GM21367 (cell line): Measurements from ENCODE around the gene RGS19.
"Not testable (repeated sequence)": the region's sequence is repeated elsewhere in the genome, so short reads cannot be mapped to it uniquely, and the experiment has no call there.

Experiments used
- ATAC-seq: cut with Tn5 transposase; IDR thresholded peaks from one replicate; pipeline ENCODE4 v1.9.1; 2021; ENCODE audit not compliant: unreplicated experiment

Gene RGS19, protein sequence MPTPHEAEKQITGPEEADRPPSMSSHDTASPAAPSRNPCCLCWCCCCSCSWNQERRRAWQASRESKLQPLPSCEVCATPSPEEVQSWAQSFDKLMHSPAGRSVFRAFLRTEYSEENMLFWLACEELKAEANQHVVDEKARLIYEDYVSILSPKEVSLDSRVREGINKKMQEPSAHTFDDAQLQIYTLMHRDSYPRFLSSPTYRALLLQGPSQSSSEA

DNA sequence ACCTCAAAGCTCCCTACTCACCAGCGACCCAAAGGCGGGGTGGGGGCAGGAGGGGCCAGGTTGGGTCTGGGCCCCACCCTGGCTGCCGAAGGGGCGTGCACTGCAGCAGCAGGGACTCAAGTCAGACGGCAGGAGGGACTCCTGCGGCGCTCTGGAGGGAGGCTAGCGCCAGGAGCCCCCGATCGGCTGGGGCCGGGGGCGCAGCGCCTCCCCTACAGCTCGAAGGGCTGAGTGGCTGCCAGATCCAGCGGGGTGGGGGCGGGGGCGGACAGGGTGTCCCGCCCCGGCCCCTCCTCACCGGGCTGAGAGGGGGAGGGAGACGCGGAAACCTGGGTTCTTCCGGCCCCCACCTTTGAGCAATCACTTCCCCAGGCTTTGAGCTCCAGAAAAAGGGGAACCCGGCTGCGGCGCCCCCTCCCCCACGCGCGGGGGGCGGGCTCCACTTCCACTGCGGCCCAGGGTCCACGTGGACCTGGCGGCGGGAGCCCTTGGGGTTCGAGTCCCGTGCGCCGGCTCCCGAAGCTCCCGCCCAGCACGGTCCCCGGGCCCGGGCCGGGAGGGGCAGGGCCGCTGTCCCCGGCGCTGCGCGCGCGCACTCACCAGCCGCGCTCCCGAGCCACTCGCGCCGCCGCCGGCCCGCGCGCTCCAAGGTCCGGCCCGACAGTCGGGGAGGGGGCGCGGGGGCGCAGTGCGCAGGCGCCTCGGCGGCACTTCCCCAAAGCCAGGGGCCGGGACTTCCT, at the start of gene RGS19:
Gene RGS19, minus strand, starts transcription at position 246 of the 740 bp plus-strand sequence. CDS start 2,632 bp downstream, outside the sequence.
- no peak for ATAC-seq

DNA sequence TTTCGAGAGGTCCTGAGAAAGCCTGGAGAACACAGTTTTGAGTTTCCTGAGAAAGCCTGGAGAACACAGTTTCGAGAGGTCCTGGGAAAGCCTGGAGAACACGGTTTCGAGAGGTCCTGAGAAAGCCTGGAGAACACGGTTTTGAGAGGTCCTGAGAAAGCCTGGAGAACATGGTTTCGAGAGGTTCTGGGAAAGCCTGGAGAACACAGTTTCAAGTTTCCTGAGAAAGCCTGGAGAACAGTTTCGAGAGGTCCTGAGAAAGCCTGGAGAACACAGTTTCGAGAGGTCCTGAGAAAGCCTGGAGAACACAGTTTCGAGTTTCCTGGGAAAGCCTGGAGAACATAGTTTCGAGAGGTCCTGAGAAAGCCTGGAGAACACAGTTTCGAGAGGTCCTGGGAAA, 44.2 kb upstream of the RGS19 start:
- not testable (repeated sequence) for ATAC-seq

DNA sequence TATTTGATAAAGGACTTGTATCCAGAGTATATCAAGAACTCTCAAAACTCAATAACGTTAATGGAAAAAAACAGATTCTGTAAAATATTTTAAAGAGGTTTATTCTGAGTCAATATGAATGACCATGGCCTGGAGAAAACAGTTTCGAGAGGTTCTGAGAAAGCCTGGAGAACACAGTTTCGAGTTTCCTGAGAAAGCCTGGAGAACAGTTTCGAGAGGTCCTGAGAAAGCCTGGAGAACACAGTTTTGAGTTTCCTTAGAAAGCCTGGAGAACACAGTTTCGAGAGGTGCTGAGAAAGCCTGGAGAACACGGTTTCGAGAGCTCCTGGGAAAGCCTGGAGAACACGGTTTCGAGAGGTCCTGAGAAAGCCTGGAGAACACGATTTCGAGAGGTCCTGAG, 43.6 kb upstream of the RGS19 start:
- ATAC-seq: not testable (repeated sequence)

DNA sequence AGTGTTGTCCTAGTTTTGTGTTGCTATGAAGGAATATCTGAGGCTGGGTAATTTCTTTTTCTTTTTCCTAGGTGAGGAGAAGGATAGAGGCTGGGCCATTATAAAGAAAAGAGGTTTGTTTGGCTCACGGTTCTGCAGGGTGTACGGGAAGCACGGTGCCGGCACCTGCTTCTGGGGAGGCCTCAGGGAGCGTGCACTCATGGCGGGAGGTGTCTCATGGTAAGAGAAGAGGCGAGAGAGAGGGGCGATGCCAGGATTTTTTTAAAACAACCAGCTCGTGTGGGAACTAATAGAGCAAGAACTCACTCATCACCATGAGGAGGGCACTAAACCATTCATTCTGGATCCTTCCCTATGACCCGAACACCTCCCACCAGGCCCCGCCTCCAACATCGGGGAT, 42.3 kb upstream of the RGS19 start:
- no peak for ATAC-seq

DNA sequence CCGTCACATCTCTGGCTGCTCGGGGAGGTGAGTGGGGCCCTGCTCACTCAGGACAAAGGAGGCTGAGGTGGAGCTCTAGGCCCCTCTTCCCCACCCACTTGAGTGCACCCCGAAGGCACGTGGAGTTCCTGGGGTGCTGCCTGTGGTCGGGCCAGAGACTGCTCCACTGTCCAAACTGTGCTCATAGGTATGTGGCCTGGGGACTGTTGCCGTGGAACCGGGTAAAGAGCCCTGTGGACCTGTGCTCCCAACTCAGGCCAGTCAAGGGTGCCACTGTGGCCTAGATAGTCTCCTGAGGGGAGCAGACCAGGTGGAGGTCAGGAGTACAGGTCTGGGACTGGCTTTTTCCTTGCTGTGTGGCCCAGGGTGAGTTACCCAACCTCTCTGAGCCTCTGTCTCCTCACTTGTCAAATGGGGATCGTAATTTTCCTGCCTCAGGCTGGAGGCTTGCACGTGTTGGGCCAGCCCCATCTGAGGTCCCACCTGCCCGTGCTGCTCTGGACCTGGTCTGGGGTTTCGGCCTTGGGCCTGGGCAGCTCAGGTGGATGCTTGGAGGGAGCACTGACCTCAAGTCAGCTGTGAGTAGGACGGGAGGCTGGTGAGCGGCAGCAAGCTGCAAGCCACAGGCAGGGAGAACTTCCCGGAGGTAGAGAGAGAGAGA, 40.5 kb upstream of the RGS19 start:
- no peak for ATAC-seq

DNA sequence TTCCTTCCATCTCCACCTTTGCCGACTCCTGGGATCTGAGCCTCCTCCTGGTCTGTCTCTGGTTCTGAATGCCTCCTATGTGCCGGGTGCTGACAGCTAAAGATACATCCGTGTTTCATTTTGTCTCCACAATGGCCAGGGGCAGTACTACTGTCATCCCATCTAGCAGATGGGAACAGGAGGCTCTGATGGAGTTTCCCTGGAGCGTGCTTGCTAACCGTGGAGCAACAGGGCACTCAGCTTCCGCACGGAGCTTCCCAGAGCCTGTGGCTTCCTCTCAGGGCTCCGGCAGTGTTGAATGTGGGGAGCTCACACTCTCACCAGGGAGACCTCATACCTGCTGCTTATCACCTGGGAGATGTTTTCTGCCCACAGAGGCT, 40.0 kb upstream of the RGS19 start:
- ATAC-seq: no peak

DNA sequence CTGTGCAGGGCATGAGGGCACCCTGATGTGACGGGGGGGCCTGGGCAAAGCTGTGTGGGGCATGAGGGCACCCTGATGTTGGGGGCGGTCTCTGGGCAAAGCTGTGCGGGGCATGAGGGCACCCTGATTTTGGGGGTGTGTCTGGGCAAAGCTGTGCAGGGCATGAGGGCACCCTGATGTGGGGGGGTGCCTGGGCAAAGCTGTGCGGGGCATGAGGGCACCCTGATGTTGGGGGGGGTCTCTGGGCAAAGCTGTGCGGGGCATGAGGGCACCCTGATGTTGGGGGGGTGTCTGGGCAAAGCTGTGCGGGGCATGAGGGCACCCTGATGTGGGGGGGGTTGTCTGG, 38.1 kb upstream of the RGS19 start:
- ATAC-seq: not testable (repeated sequence)

DNA sequence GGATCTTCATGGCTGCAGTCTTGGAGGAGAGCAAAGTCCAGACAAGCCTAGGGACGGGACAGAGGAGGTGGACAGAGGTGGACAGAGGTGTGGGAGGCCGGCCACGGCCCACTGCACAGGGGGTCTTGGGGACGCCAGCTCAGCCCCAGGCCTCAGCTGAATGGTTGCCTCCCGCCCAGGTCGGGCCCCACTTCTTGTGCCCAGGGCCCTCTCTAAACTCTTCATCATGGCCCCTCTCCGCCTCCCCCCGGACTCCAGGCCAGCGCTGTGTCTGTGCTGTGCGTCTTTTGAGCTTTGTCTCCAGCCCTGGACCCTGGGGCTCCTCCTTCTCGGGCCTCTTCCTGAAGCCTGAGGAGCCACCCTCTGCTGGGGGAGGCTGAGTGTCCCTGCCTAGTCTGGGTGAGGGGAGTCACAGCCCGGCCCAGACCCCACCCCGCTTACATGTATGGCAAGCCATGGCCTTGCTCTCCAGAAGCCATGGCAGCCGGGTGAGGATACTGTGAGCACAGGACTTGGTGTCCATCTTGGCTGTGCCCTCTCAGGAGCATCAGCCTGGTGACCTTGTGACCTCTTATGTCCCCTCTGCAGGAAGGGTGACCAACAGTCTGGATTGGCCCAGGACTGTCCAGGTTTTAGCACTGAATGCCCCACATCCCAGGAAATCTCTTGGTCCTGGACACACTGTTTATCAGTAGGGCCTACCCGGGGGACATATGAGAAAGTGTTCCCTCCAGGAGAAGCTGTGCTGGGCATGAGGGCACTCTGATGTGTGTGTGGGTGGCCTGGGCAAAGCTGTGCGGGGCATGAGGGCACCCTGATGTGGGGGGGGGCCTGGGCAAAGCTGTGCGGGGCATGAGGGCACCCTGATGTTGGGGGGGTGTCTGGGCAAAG, 37.5 kb upstream of the RGS19 start:
- no peak for ATAC-seq

DNA sequence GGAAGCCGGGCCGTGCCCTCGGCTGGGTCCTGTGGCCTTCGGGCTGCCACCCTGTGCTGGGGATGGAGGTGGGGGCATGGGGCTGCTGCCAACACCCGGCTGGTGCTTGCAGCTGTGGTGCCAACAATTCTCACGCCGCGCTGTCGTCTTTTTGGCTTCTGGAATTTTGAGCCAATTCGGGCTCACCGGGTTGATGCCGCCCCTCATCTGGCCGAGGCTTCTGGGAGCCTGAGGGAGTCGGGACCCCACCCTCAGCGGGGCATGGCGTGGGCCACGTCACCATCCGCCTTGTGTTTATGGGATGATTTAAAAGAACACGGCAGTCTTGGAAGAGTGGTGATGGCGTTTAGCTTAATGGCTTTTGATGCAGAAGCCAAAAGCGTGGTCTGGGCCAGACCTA, 36.7 kb upstream of the RGS19 start:
- no peak for ATAC-seq

DNA sequence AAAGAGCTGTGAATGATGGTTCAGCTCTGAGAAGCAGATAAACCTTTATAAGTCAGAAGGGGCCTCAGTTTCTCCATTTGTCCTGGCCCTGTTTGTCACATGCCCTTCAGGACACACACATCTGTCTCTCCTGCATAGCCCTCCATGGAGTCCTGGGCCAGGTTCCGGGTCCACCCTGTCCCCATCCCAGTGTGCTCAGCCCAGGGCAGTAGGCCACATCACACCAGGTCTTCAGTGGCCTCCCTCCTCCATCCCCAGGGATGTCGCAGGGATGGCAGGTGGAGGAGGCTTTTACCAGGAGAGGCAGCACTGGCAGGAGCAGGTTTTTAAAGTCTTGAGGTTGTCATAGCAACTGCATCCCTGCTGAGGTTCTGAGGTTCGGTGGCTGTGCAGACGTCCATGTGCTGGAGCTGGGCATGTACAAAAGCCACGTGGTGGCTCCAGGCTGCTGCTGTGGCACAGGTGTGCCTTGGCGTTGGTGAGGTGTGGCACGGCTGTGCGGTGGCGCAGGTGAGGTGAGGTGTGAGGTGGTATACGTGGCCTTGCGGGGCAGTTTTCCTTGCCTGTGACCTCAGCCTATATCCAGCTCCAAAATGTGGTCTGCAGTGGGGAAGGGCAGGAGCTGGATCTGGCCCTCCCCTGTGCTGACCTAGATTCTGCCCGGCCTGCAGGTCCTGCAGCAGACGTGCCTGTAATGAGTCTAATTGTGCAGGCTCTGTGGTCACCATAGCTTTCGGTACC, 36.0 kb upstream of the RGS19 start:
- ATAC-seq: no peak

DNA sequence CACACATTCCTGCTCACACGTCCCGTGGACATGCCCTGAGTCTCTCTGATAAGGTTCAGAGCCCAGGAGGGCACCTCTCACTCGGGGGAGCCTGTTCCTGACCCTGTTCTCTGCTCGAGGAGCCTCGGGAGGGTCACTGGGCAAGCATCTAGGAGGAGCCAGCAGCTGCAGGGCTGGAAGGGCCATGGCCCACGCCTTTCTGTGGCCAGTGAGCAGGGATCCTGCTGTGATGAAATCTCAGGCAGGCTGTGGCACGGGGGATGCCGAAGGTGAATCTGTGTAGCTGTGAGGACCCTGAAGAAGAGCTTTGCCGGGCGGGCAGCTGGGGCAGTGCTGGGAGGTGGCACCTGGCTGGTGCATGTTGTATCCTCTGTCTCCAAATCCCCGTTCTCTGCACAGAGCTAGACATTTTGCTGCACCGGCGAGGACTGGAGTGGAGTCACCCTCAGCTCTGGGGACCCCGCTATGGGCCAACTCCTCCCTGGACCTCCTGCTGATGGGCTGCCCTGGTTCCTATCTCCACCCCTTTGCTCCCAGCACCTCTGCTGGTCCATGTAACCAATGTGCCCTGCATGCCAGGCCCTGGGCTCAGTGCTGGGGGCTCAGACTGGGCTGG, 35.1 kb upstream of the RGS19 start:
- ATAC-seq: no peak

DNA sequence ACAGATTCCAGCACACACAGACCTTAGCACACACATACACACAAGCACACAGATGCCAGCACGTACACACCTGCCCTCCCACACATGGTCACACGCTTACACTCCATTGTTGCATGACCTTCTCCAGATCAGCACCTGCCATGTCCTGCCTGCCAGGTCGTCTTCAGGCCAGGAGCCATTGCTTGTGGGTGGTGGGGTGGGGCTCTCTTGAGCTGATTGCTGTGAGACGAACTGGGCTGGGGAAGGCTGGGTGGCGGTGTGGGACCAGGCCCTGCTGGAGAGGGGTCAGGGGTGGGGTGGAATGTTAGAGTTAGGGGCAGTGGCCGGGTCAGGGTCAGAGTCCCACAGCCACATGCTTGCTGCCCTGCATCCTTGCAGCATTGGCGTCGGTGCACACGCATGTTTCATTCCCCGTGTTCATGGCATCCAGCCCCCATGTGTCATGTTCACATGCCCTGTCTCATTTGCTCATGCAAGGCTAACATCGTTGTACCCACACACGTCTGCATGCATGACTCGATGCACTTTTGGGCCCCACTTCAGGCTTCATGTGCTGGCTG, 34.6 kb upstream of the RGS19 start:
- no peak for ATAC-seq

DNA sequence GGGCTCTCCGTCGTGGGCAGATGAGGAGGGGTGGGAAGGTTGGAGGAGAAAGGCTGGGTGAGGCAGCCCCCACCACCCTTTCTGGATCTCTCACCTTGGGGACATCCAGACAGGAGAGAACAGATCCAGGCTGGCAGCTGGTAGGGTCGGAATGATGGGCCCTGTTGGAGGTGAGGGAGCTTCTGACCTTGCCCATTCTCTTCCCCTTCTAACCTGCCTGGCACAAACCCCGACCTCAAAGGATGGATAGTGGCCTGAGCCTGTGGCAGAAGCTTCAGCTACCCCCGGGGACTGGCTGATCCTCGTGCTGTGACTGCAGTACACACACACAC, 34.1 kb upstream of the RGS19 start:
- ATAC-seq: no peak

DNA sequence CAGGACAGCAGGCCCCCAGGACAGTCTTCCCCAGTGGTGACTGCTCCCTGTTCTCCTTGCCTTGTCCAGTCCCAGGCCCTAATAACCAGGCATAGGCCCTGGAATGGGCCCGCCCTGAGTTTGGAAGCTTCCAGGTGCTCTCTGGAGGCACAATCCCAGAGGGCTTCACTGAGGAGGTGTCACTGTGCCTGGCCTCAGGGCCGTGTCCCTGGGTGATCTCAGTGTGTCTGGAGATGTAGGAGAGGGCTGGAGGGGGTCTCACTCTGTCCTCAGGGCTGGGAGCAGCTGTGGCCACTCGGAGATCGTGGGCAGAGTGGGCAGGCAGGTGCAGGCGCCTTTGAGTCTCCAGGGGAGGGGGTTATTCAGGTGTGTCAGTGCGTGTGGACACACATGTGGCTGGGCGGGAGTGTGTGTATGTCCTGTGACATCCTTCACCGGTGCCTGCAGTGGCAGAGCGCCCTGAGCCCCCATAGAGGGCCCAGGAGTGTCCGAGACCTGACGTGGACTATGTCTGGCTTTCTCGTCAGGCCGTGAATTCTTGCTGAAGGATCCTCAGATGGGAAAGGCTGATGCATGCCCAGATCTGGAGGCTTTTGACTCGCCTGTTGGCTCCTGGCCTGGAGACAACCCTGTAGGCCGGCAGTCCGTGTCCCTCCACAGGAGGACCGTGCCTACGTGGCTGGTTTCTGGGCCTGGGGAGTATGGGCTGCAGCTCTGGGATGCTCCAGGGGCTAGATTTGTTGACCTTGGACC, 33.5 kb upstream of the RGS19 start:
- no peak for ATAC-seq

DNA sequence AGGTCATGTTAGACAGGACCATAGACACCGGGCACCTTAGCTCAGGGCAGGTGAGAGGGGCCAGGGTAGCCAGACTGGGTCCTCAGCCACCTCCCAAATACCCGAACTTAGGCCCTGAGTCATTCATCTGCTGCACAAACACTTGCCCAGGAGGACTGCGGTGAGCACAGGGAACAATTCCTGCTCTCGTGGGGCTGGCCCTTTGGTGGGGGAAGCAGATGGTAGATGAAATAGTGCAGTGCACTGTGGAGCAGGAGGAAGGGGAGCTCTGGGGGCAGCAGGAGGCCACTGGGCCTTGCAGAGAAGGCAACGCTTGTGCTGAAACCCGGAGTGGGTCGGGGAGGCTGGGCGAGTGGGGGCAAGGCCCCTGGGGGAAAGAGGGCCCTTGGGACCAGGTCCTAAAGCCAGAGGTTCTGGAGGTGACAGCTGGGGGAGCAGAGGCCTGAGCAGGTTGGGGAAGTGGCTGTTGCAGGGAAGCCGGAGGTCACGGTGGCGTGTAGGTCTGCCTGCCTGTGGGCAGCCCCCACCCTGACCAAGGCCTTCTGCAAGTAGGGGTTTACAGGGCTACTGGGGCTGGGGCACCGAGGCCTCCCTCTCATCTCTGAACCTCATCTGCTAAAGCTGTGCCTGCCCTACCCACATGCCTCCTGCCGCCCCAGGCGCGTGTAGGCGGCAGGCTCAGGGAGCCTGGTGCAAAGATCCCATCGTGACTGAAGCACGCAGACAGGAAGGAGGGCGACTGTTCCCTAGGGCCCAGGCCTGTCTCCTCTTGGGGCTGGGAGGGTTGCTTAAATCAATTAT, 32.7 kb upstream of the RGS19 start:
- ATAC-seq: no peak

DNA sequence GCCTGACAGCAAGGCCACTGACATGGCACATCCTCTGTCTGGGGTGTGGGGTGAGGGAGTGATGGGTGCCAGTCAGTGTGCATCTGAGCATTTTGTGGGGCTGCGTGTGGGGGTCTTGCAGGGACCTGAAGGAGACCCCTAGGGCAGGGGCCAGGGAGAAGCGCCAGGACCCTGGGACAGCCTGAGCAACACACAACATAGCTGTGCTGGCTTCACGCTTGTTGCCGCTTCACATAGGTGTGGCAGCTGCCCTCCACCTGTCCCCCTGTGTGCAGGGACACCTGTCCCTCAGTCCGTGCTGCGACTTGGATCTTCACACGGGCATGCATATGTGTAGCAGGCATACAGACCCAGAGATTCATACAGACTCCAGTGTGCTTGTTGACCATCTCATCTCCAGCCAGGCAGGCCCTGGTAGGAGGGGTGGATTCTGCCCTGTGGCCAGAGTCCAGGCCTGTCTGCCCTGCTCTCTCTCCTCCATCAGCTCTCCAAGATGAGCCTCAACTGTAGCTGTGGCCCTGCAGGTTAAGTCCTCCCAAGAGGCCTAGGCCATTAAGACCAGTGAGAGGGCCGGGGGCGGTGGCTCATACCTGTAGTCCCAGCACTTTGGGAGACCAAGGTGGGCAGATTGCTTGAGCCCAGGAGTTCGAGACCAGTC, 31.2 kb upstream of the RGS19 start:
- no peak for ATAC-seq

DNA sequence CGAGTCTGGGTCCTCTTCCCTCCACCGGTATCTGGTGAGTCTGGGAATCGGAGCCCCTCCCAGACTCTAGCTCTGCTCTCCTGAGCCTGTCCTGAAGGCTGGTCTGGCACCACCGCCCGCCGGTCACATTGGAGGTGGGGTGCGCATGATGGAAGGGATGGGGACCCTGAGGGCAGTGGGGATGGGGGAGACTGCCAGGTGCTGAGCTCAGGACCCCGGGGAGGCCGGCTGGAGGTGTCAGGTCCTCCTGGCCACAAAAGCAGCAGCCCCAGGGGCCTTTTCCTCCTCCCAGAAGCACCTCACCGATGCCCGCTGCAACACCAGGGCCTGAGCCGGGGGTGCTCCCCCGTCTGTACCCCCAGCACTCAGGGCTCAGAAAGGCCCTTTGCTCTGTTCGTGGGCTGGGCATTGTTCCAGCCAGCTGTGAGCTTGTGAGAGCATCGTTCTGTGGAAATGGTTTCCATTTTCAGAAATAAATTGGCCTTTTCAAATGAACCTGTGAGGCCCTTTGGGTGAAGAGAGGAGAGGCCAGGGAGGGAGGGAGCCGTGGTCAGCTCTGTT, 30.6 kb upstream of the RGS19 start:
- no peak for ATAC-seq
